GF-D8 (cell line): ENCODE data around the gene SNRNP27.
A peak's percentile ranks its signal among the peaks of the same experiment; 100 is the strongest.

ENCODE experiments used
- DNase-seq: peaks from one replicate; lab custom pipeline; 2025; lab: John Stamatoyannopoulos, UW

Gene SNRNP27

GRCh38 chr2:69916106-69916505 is 22.4 kb downstream of the SNRNP27 start:
- no peak for DNase-seq

- DNase-seq = peak; percentile 25
These were observed 24.1 kb downstream of the SNRNP27 start for GRCh38 chr2:69917852-69918251.

GRCh38 chr2:69918401-69918800 is 24.6 kb downstream of the SNRNP27 start:
- DNase-seq = peak; percentile 52

GRCh38 chr2:69923116-69923515 is 29.4 kb downstream of the SNRNP27 start:
- no peak for DNase-seq

GRCh38 chr2:69926849-69927515 is 33.2 kb downstream of the SNRNP27 start:
- DNase-seq = peak; percentile 77

GRCh38 chr2:69931832-69932595 is 38.3 kb downstream of the SNRNP27 start:
- no peak for DNase-seq

- no peak for DNase-seq
These were observed 38.8 kb downstream of the SNRNP27 start for GRCh38 chr2:69932596-69932922.

GRCh38 chr2:69933254-69933828 is 39.6 kb downstream of the SNRNP27 start:
- DNase-seq = peak; percentile 35

GRCh38 chr2:69933839-69934613 is 40.3 kb downstream of the SNRNP27 start:
- DNase-seq = peak; percentile 29

- DNase-seq = no peak
These were observed 40.8 kb downstream of the SNRNP27 start for GRCh38 chr2:69934614-69934908.

- DNase-seq = no peak
These were observed 41.3 kb downstream of the SNRNP27 start for GRCh38 chr2:69935011-69935410.

- no peak for DNase-seq
These were observed 43.1 kb downstream of the SNRNP27 start for GRCh38 chr2:69936906-69937305.

GRCh38 chr2:69937968-69938367 is 44.2 kb downstream of the SNRNP27 start:
- no peak for DNase-seq

GRCh38 chr2:69939722-69940121 is 46.0 kb downstream of the SNRNP27 start:
- no peak for DNase-seq

- no peak for DNase-seq
These were observed 46.9 kb downstream of the SNRNP27 start for GRCh38 chr2:69940691-69941090.

- no peak for DNase-seq
These were observed 49.5 kb downstream of the SNRNP27 start for GRCh38 chr2:69943000-69943842.

- DNase-seq = peak; percentile 42
These were observed 50.2 kb downstream of the SNRNP27 start for GRCh38 chr2:69943843-69944525.

- no peak for DNase-seq
These were observed 51.0 kb downstream of the SNRNP27 start for GRCh38 chr2:69944756-69945155.

- DNase-seq = peak; percentile 56
These were observed 51.7 kb downstream of the SNRNP27 start for GRCh38 chr2:69945441-69945840.

GRCh38 chr2:69945941-69946340 is 52.2 kb downstream of the SNRNP27 start:
- DNase-seq = no peak
